Inflammatory macrophage treated with lipopolysaccharide for 4 hours (primary cell): ENCODE data around the gene ERVW-1.

Source experiments
- DNase-seq: peaks from one replicate; pipeline ENCODE4 v3.0.0-alpha.2; 2020

The ERVW-1 gene

DNA sequence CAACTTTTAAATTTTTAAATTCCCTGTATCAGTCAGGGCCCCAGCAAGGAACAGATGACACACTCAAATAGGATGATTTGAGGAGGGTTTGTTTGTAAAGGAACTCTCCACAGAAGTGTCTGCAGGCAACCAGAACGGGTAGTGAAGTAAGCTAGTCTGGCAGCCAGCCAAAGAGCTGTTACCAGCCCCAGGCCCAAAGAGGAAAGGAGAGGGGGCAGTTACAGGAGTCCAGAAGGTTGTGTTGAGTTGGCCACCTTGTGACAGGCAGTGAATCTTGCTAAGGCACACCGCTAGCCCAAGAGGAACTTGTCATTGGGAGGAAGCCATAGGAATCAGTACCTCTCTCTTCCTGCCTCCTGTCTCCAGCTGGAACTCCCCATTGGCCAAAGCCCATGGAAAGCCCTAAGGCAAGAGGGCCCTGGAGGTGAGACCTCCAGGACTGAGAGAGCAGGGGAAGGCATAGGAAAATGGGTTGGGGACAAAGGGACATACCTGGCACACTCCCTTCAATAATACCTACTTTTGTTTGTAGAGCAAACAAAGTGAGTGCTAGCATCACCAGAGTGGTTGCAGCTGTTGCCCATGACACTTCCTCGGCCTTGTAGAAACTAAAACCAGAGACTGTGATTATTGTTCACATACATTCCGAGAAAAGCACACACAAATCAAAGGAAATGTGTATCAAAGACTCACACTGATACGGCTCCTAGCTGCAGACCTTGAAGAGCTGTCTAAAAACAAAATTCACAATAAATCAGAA, 55.9 kb downstream of the ERVW-1 start:
- no peak for DNase-seq
